ENCODE measurements around the gene MEA1.

- TF ChIP-seq CTCF (IDR thresholded peaks at IDR 0.05) (no peak), POLR2A (IDR thresholded peaks at IDR 0.05) (no peak)
Observed at GRCh38 chr6:43052225-43052841, 38.6 kb upstream of the MEA1 start.

Data from breast epithelium (tissue), 3 donors.